Ramos (cell line): ENCODE measurements around the gene KCNMB2.
"Not testable (repeated sequence)": the region's sequence is repeated elsewhere in the genome, so short reads cannot be mapped to it uniquely, and the experiment has no call there.

Experiments
- in situ Hi-C: fragments of 300-500 bp; cut with MboI; formaldehyde crosslinking; loops from one replicate; pipeline ENCODE4 v1.14.3; 2022; ENCODE audit warnings: low sequenced_read_pairs; ENCODE audit not compliant: unreplicated experiment

Gene KCNMB2

GRCh38 chr3:178741020-178741419 lies 204.8 kb downstream of the KCNMB2 start:
- in situ Hi-C loops, result no loop called here

GRCh38 chr3:178743297-178743696 lies 207.1 kb downstream of the KCNMB2 start:
- in situ Hi-C loops, result no loop called here

GRCh38 chr3:178745861-178746655 lies 209.8 kb downstream of the KCNMB2 start:
- in situ Hi-C loops, result not testable (repeated sequence)

GRCh38 chr3:178748874-178749273 lies 212.6 kb downstream of the KCNMB2 start:
- in situ Hi-C loops, result no loop called here

GRCh38 chr3:178749471-178749870 lies 213.2 kb downstream of the KCNMB2 start:
- in situ Hi-C loops, result no loop called here

GRCh38 chr3:178750639-178751300 lies 214.5 kb downstream of the KCNMB2 start:
- in situ Hi-C loops, result no loop called here

- in situ Hi-C loops, result no loop called here
Observed at GRCh38 chr3:178752843-178753242, 216.6 kb downstream of the KCNMB2 start.

- in situ Hi-C loops, result no loop called here
Observed at GRCh38 chr3:178754852-178755510, 218.7 kb downstream of the KCNMB2 start.

GRCh38 chr3:178761024-178761423 lies 224.8 kb downstream of the KCNMB2 start:
- in situ Hi-C loops, result no loop called here

GRCh38 chr3:178761461-178761860 lies 225.2 kb downstream of the KCNMB2 start:
- in situ Hi-C loops, result no loop called here

GRCh38 chr3:178762385-178762784 lies 226.1 kb downstream of the KCNMB2 start:
- in situ Hi-C loops, result no loop called here

- in situ Hi-C loops, result no loop called here
Observed at GRCh38 chr3:178765472-178765871, 229.2 kb downstream of the KCNMB2 start.

- in situ Hi-C loops, result no loop called here
Observed at GRCh38 chr3:178767581-178767980, 231.3 kb downstream of the KCNMB2 start.

- in situ Hi-C loops, result no loop called here
Observed at GRCh38 chr3:178768072-178768864, 232.0 kb downstream of the KCNMB2 start.

- in situ Hi-C loops, result no loop called here
Observed at GRCh38 chr3:178771511-178771910, 235.3 kb downstream of the KCNMB2 start.

- in situ Hi-C loops, result no loop called here
Observed at GRCh38 chr3:178772746-178773145, 236.5 kb downstream of the KCNMB2 start.

- in situ Hi-C loops, result no loop called here
Observed at GRCh38 chr3:178773358-178773757, 237.1 kb downstream of the KCNMB2 start.

- in situ Hi-C loops, result no loop called here
Observed at GRCh38 chr3:178777718-178778411, 241.6 kb downstream of the KCNMB2 start.

- in situ Hi-C loops, result no loop called here
Observed at GRCh38 chr3:178778589-178778988, 242.4 kb downstream of the KCNMB2 start.

- in situ Hi-C loops, result no loop called here
Observed at GRCh38 chr3:178785961-178786360, 249.7 kb downstream of the KCNMB2 start.
